NCI-H526 (cell line): ENCODE results near the gene SRRT.

Source experiments
- DNase-seq, 2 experiments: peaks; one replicate each; lab custom pipeline; 2025; lab: John Stamatoyannopoulos, UW

The SRRT gene

GRCh38 chr7:100855515-100855914, 19.4 kb upstream of the SRRT start:
- no peak for DNase-seq

- no peak for DNase-seq
Measured at GRCh38 chr7:100856871-100857282, 18.0 kb upstream of the SRRT start.

GRCh38 chr7:100859856-100860255, 15.0 kb upstream of the SRRT start:
- DNase-seq = no peak

- DNase-seq = no peak
Measured at GRCh38 chr7:100860702-100861615, 13.9 kb upstream of the SRRT start.

GRCh38 chr7:100861616-100861985, 13.3 kb upstream of the SRRT start:
- no peak for DNase-seq

- no peak for DNase-seq
Measured at GRCh38 chr7:100863406-100863950, 11.4 kb upstream of the SRRT start.

- no peak for DNase-seq
Measured at GRCh38 chr7:100864263-100864845, 10.5 kb upstream of the SRRT start.

GRCh38 chr7:100865372-100865911, 9.5 kb upstream of the SRRT start:
- DNase-seq = peak; percentile 41 to 66

- DNase-seq = no peak
Measured at GRCh38 chr7:100865938-100866728, 8.8 kb upstream of the SRRT start.

- no peak for DNase-seq
Measured at GRCh38 chr7:100866729-100867039, 8.2 kb upstream of the SRRT start.

GRCh38 chr7:100867040-100867775, 7.7 kb upstream of the SRRT start, which contains the start of gene TRIP6:
Gene TRIP6, plus strand, starts transcription at chr7:100867387. Its CDS starts 111 bp downstream, at chr7:100867498.
- DNase-seq = no peak

GRCh38 chr7:100867776-100868485, 7.0 kb upstream of the SRRT start:
- no peak for DNase-seq

- no peak for DNase-seq
Measured at GRCh38 chr7:100873599-100874299, 1.2 kb upstream of the SRRT start.

GRCh38 chr7:100874300-100874576, 665 bp upstream of the SRRT start:
- DNase-seq = no peak

- DNase-seq = peak in 1 of 2 experiments; percentile 52
Measured at GRCh38 chr7:100875356-100875751, 451 bp downstream of the SRRT start.

GRCh38 chr7:100878013-100878412, 3.1 kb downstream of the SRRT start:
- DNase-seq = no peak

GRCh38 chr7:100878685-100879084, 3.8 kb downstream of the SRRT start:
- DNase-seq = no peak

GRCh38 chr7:100879685-100880261, 4.9 kb downstream of the SRRT start:
- no peak for DNase-seq

GRCh38 chr7:100880645-100881044, 5.7 kb downstream of the SRRT start:
- no peak for DNase-seq

- DNase-seq = no peak
Measured at GRCh38 chr7:100881136-100881535, 6.2 kb downstream of the SRRT start.
